Mesothelial cell of epicardium (in vitro differentiated cells): ENCODE measurements around the gene TRIO. TPM values are rescaled to one million over a fixed set of nuclear protein-coding genes. Genes with fewer than 3 reads are reported as not detected.

Experiments used
- DNase-seq, 2 experiments: peaks; one replicate each; pipeline ENCODE4 v3.0.0; 2021; ENCODE audit warnings: low spot score in 2 of 2; ENCODE audit not compliant: unreplicated experiment in 2 of 2
- H3K27ac Mint-ChIP-seq: 2 replicates; pipeline ENCODE4 v1.8.0; 2021; ENCODE audit warnings: mixed read lengths
- H3K27me3 Mint-ChIP-seq: 2 replicates; pipeline ENCODE4 v1.8.0; 2021; ENCODE audit warnings: low read depth, mixed read lengths
- H3K36me3 Mint-ChIP-seq: 2 replicates; pipeline ENCODE4 v1.8.0; 2021; ENCODE audit warnings: mixed read lengths
- H3K4me1 Mint-ChIP-seq: 2 replicates; pipeline ENCODE4 v1.8.0; 2021; ENCODE audit warnings: mixed read lengths
- H3K4me3 Mint-ChIP-seq: 2 replicates; pipeline ENCODE4 v1.8.0; 2021; ENCODE audit warnings: mild to moderate bottlenecking, moderate library complexity, mixed read lengths
- H3K9me3 Mint-ChIP-seq: 2 replicates; pipeline ENCODE4 v1.8.0; 2021; ENCODE audit warnings: mixed read lengths
- CTCF ChIP-seq: fragments of 200-600 bp; sonication (generic); IDR thresholded peaks from one replicate; pipeline ENCODE4 v1.5.0; 2021; ENCODE audit warnings: antibody characterized with exemption; ENCODE audit not compliant: unreplicated experiment
- total RNA-seq: library from RNA; stranded (reverse); gene quantifications from 3 replicates; pipeline ENCODE4 v1.2.1, GENCODE V29; 2021

The TRIO gene
- total RNA-seq, 1 donor from 2014 or later = 209 TPM

GRCh38 chr5:14261856-14262611, 118.9 kb downstream of the TRIO start:
- Mint-ChIP-seq H3K36me3 (no peaks in the 10 kb centered on the region), H3K4me1 (peaks cover 38% of the 10 kb centered on the region)

DNA sequence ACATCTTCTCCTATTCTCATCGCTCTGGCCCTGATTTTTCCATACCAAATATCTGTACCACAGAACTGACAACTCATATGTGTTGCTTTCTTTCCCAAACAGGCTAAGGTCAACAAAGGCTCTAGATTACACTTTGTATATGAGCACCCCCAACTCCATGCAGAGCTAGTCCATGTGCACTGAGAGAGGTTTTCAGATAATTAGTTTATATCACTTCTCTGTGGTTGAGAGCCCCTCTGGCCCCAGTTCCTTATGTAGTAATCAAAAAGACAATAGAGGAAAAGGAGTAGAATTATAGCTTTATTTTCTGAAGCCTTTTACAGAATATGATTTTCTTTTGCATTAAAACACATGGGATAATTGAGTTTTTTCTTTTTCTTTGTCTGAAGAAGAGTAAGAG, 120.0 kb downstream of the TRIO start:
- Mint-ChIP-seq H3K4me3 (no peak overlapping the region), H3K9me3 (no peaks in the 10 kb centered on the region), H3K27ac (no peak overlapping the region), H3K27me3 (no peaks in the 10 kb centered on the region), H3K4me1 (peaks cover 45% of the 10 kb centered on the region), H3K36me3 (no peaks in the 10 kb centered on the region)
- no peak for DNase-seq
- TF ChIP-seq CTCF = no peak

More at GRCh38 chr5:14261856-14262611, 118.9 kb downstream of the TRIO start:
- no peaks in the 10 kb centered on the region for H3K9me3 Mint-ChIP-seq
- TF ChIP-seq CTCF = no peak
- no peaks in the 10 kb centered on the region for H3K27me3 Mint-ChIP-seq
- H3K27ac Mint-ChIP-seq = no peak overlapping the region
- DNase-seq = no peak
- H3K4me3 Mint-ChIP-seq = no peak overlapping the region

GRCh38 chr5:14263699-14264098, 120.6 kb downstream of the TRIO start:
- Mint-ChIP-seq H3K4me1 (peaks cover 48% of the 10 kb centered on the region), H3K4me3 (no peak overlapping the region), H3K9me3 (no peaks in the 10 kb centered on the region), H3K27me3 (no peaks in the 10 kb centered on the region), H3K36me3 (no peaks in the 10 kb centered on the region), H3K27ac (peak overlapping the region; percentile 28)
- no peak for TF ChIP-seq CTCF
- DNase-seq = no peak

GRCh38 chr5:14264605-14265316, 121.6 kb downstream of the TRIO start:
- Mint-ChIP-seq H3K4me3 (peak overlapping the region; percentile 78), H3K4me1 (peaks cover 54% of the 10 kb centered on the region), H3K27ac (peak overlapping the region; percentile 94), H3K27me3 (no peaks in the 10 kb centered on the region), H3K9me3 (no peaks in the 10 kb centered on the region), H3K36me3 (no peaks in the 10 kb centered on the region)
- DNase-seq = peak; percentile 85 to 95
- TF ChIP-seq CTCF = no peak

DNA sequence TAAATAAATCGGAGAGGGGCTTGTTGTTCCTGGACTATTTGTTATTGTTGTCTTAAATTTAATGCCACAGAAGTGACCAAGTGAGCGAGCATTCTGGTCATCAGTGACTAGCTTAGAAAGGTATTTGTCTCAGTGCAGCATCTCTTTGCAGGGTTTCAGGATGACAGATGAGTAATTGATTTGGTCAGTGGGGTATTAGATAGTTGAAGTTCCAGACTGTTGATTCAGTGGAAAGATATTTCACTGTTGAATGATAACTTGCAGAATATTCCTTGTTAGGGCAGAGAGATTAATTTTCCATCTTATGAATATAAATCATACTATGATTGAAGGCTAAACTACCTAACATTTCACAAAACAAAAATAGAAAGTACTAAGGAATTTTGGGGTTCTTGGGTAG, 122.4 kb downstream of the TRIO start:
- H3K27me3 Mint-ChIP-seq = no peaks in the 10 kb centered on the region

More for the DNA sequence above, 122.4 kb downstream of the TRIO start:
- H3K4me1 Mint-ChIP-seq = peaks cover 59% of the 10 kb centered on the region
- no peaks in the 10 kb centered on the region for H3K9me3 Mint-ChIP-seq
- no peak overlapping the region for H3K4me3 Mint-ChIP-seq
- TF ChIP-seq CTCF = no peak
- peak overlapping the region; percentile 77 for H3K27ac Mint-ChIP-seq
- H3K36me3 Mint-ChIP-seq = no peaks in the 10 kb centered on the region
- DNase-seq = no peak
